Right lobe of liver (tissue), 4 donors: ENCODE measurements around the gene H3-3A.

Experiments
- POLR2A ChIP-seq: fragments of 450-650 bp; IDR thresholded peaks from one replicate; pipeline ENCODE4 v1.6.1; 2017; ENCODE audit warnings: antibody characterized with exemption, mild to moderate bottlenecking
- TF ChIP-seq, protein P1 (sequence below), 4 donors: fragments of 200-600 bp in 3 of 4; fragments of 450-650 bp in 1 of 4; IDR thresholded peaks; one replicate each; pipeline versions ENCODE4 v1.5.1 to v1.8.0; 2016 to 2022; ENCODE audit warnings: antibody characterized with exemption in 4 of 4, mild to moderate bottlenecking in 2 of 4
- donor health status: DM: no; HTN: no; CAD: no.
- donor health status: DM: no; HTN: no; CAD: no.
- donor health status: DM: no; HTN: yes; CAD: no.

DNA sequence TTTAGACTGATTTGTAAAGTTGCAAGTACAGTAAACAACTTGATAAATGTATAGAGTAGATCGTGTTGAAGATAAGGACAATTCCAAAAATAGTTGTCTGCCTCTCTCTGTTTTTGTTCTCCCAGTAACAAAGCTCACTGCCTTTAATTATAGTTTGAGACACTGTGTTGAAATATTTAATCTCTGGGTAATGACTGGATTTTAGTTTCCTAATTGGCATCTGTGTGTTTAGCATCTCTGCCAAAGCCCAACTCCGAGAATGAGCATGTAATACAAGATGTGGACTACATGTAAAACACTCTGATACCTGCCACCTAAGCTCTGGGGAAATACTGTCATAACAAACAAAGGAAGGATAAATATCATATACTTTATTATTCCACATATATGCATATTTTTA is 35.7 kb upstream of the H3-3A start:
- TF ChIP-seq, protein P1, sequence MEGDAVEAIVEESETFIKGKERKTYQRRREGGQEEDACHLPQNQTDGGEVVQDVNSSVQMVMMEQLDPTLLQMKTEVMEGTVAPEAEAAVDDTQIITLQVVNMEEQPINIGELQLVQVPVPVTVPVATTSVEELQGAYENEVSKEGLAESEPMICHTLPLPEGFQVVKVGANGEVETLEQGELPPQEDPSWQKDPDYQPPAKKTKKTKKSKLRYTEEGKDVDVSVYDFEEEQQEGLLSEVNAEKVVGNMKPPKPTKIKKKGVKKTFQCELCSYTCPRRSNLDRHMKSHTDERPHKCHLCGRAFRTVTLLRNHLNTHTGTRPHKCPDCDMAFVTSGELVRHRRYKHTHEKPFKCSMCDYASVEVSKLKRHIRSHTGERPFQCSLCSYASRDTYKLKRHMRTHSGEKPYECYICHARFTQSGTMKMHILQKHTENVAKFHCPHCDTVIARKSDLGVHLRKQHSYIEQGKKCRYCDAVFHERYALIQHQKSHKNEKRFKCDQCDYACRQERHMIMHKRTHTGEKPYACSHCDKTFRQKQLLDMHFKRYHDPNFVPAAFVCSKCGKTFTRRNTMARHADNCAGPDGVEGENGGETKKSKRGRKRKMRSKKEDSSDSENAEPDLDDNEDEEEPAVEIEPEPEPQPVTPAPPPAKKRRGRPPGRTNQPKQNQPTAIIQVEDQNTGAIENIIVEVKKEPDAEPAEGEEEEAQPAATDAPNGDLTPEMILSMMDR (IDR thresholded peaks at IDR 0.05): no peak
- no peak for TF ChIP-seq POLR2A
